IPS-NIHi11 (cell line): ENCODE results near the gene IFNLR1.

Experiments used
- DNase-seq: peaks from one replicate; pipeline ENCODE4 v3.0.0; 2012; ENCODE audit warnings: mixed read lengths, low spot score

Gene IFNLR1

GRCh38 chr1:24147816-24148215 lies 39.3 kb downstream of the IFNLR1 start:
- DNase-seq: no peak

GRCh38 chr1:24147194-24147593 lies 39.9 kb downstream of the IFNLR1 start:
- no peak for DNase-seq

GRCh38 chr1:24142546-24143534 lies 44.2 kb downstream of the IFNLR1 start, which contains the start of gene IL22RA1:
TSS of gene IL22RA1 (minus strand) at chr1:24143140. CDS start at chr1:24143082, 58 bp downstream.
- peak; percentile 50 for DNase-seq

- no peak for DNase-seq
Observed at GRCh38 chr1:24141311-24141997, 45.6 kb downstream of the IFNLR1 start.

- no peak for DNase-seq
Observed at GRCh38 chr1:24140741-24141181, 46.3 kb downstream of the IFNLR1 start.

GRCh38 chr1:24139841-24140425 lies 47.2 kb downstream of the IFNLR1 start:
- DNase-seq: no peak

- no peak for DNase-seq
Observed at GRCh38 chr1:24139222-24139489, 47.9 kb downstream of the IFNLR1 start.

GRCh38 chr1:24138476-24139221 lies 48.4 kb downstream of the IFNLR1 start:
- no peak for DNase-seq

- no peak for DNase-seq
Observed at GRCh38 chr1:24136956-24137539, 50.0 kb downstream of the IFNLR1 start.

GRCh38 chr1:24134376-24134775 lies 52.7 kb downstream of the IFNLR1 start:
- DNase-seq: no peak

GRCh38 chr1:24133819-24134218 lies 53.3 kb downstream of the IFNLR1 start:
- no peak for DNase-seq

- DNase-seq: no peak
Observed at GRCh38 chr1:24130385-24130784, 56.7 kb downstream of the IFNLR1 start.

- DNase-seq: no peak
Observed at GRCh38 chr1:24127801-24128363, 59.2 kb downstream of the IFNLR1 start.

GRCh38 chr1:24127134-24127800 lies 59.8 kb downstream of the IFNLR1 start:
- no peak for DNase-seq

GRCh38 chr1:24126672-24127023 lies 60.4 kb downstream of the IFNLR1 start:
- no peak for DNase-seq

- no peak for DNase-seq
Observed at GRCh38 chr1:24126018-24126671, 60.9 kb downstream of the IFNLR1 start.

- DNase-seq: no peak
Observed at GRCh38 chr1:24125456-24125855, 61.6 kb downstream of the IFNLR1 start.

- DNase-seq: no peak
Observed at GRCh38 chr1:24124980-24125379, 62.1 kb downstream of the IFNLR1 start.

GRCh38 chr1:24123611-24124010 lies 63.5 kb downstream of the IFNLR1 start:
- DNase-seq: no peak

GRCh38 chr1:24122776-24123175 lies 64.3 kb downstream of the IFNLR1 start:
- no peak for DNase-seq
